HG03378 (cell line): Measurements from ENCODE around the gene GTF2A2.
"Not testable (repeated sequence)": the region's sequence is repeated elsewhere in the genome, so short reads cannot be mapped to it uniquely, and the experiment has no call there.

Experiments
- ATAC-seq: cut with Tn5 transposase; IDR thresholded peaks from one replicate; pipeline ENCODE4 v1.9.1; 2021; ENCODE audit warnings: mild to moderate bottlenecking, moderate library complexity; ENCODE audit not compliant: unreplicated experiment

The GTF2A2 gene

GRCh38 chr15:59674361-59674877 lies 17.1 kb upstream of the GTF2A2 start:
- ATAC-seq: no peak

- ATAC-seq: no peak
Observed at GRCh38 chr15:59668556-59668955, 11.2 kb upstream of the GTF2A2 start.

GRCh38 chr15:59662260-59662659 lies 4.9 kb upstream of the GTF2A2 start:
- no peak for ATAC-seq

- ATAC-seq: no peak
Observed at GRCh38 chr15:59659366-59659765, 2.1 kb upstream of the GTF2A2 start.

- peak; percentile 21 for ATAC-seq
Observed at GRCh38 chr15:59657635-59658125, 365 bp upstream of the GTF2A2 start.

- ATAC-seq: no peak
Observed at GRCh38 chr15:59654046-59654445, 3.3 kb downstream of the GTF2A2 start.

GRCh38 chr15:59649603-59650002 lies 7.7 kb downstream of the GTF2A2 start:
- ATAC-seq: no peak

- ATAC-seq: no peak
Observed at GRCh38 chr15:59647085-59647484, 10.2 kb downstream of the GTF2A2 start.

- ATAC-seq: no peak
Observed at GRCh38 chr15:59646277-59646676, 11.0 kb downstream of the GTF2A2 start.

- ATAC-seq: not testable (repeated sequence)
Observed at GRCh38 chr15:59645812-59646211, 11.5 kb downstream of the GTF2A2 start.

- no peak for ATAC-seq
Observed at GRCh38 chr15:59644756-59645155, 12.6 kb downstream of the GTF2A2 start.

- no peak for ATAC-seq
Observed at GRCh38 chr15:59642351-59642750, 15.0 kb downstream of the GTF2A2 start.

GRCh38 chr15:59637507-59637906 lies 19.8 kb downstream of the GTF2A2 start:
- not testable (repeated sequence) for ATAC-seq

GRCh38 chr15:59636184-59636583 lies 21.1 kb downstream of the GTF2A2 start:
- no peak for ATAC-seq

- no peak for ATAC-seq
Observed at GRCh38 chr15:59632714-59633113, 24.6 kb downstream of the GTF2A2 start.

GRCh38 chr15:59622289-59622688 lies 35.0 kb downstream of the GTF2A2 start:
- ATAC-seq: peak; percentile 58

GRCh38 chr15:59618406-59618805 lies 38.9 kb downstream of the GTF2A2 start:
- ATAC-seq: no peak

- ATAC-seq: no peak
Observed at GRCh38 chr15:59616379-59616778, 40.9 kb downstream of the GTF2A2 start.

- no peak for ATAC-seq
Observed at GRCh38 chr15:59615661-59616060, 41.7 kb downstream of the GTF2A2 start.

GRCh38 chr15:59614153-59614552 lies 43.2 kb downstream of the GTF2A2 start:
- no peak for ATAC-seq

- no peak for ATAC-seq
Observed at GRCh38 chr15:59611276-59612260, 45.7 kb downstream of the GTF2A2 start, which contains the start of gene GCNT3. GCNT3 (plus strand) TSS chr15:59611783; CDS start chr15:59618239, 6,456 bp downstream.
